ENCODE data around the gene SPINK7.

Gene SPINK7

DNA sequence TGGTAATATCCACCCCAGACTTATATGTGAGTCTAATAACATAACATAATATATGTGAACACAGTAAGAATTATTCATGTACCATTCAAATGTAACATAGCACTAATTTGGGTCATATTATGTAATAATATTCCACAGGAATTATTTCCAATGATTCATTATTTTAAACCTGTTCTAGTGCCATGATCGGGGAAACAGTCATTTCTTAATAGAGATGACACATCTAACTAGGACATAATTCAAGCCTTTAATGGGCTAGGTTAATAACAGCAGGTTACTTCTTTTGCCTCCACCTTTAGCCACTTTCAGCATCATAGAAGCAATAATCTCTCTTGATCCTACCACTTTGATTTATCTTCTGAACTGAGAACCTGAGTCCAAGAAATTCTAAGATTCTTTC is 35.5 kb downstream of the SPINK7 start:
- no peak for DNase-seq

DNA sequence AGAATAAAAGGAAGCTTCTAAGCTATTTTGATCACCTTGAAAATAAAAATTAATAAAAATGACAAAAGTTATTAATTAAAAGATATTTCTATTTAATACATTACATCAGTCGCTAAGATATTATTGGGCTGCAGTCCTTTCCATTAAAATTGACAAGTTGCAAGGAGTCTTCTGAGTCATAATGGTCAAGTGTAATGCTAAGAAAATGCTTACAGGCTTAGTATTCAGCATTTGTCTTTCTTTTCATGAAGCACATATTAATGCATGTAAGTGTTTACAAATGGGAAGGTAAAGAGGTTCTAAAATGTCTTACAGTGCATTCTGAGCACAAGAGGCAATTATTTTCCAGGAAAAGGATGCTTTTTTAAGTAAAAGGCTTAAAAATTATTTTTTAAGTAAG is 40.5 kb downstream of the SPINK7 start:
- no peak for DNase-seq

DNA sequence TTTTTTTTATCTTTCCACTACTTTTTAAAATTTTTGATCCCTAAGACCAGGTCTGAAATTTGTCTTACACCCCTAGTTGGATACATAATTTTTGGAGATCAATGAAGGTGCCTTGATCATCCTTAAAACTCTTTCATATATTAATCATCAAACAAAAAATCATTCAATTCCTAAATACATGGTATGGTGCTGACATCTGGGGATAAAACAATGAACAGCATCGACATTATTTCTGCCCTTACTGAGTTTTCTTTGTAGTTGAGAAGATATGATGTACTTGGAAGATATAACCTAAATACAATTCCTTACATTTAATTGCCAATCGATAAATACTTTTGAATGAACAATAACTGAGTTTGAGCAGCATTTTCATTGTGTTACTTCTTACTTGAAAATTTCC is 41.4 kb downstream of the SPINK7 start:
- DNase-seq, result no peak

DNA sequence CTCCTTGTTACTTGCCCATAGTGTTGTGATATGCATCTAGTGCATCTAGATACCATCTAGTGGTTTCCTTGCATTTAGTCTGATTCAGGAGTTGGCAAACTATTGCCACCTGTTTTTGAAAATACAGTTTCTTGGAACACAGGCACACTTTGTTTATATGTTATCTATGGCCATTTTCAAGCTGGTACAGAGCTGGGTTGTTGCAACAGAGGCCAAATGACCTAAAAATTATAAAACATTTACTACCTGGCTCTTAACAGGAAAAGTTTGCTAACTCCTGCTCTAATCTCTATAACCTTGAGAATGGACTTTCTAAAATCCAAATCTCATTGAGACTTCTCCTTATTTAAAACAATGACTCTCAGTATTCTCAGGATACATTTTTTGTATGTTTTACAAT is 52.1 kb downstream of the SPINK7 start:
- DNase-seq, result no peak
